HepG2 (cell line): ENCODE data around the gene C1QTNF5. TPM values are rescaled to one million over a fixed set of nuclear protein-coding genes. Genes with fewer than 3 reads are reported as not detected.

Experiments used
- ATAC-seq: fragments of 200-7000 bp; cut with Tn5 transposase; 3 replicates; pipeline ENCODE4 v1.9.1; 2020; ENCODE audit warnings: mild to moderate bottlenecking, moderate library complexity
- BruUV-seq: library from RNA; stranded (reverse); fragments of 400-500 nt; replicated peaks from 2 replicates; lab custom pipeline; 2021; lab: Mats Ljungman, UMichigan
- CTCF ChIA-PET: fragments of 300-600 bp; formaldehyde crosslinking; extraction: SDS; loops from one replicate; lab custom pipeline; 2021; ENCODE audit warnings: low total read pairs, inconsistent platforms, low intra/inter-chr PET ratio; lab: Yijun Ruan, JAX
- POLR2A ChIA-PET: fragments of 350-600 bp; sonication (Branson Sonifier 250); formaldehyde crosslinking; loops from one replicate; lab custom pipeline; 2020; ENCODE audit warnings: antibody characterized with exemption, inconsistent platforms; lab: Yijun Ruan, JAX
- DNase-seq: peaks from one replicate; pipeline ENCODE4 v3.0.0-alpha.2; 2015; ENCODE audit warnings: low spot score
- FAIRE-seq: peaks from 3 replicates; lab custom pipeline; 2011; peaks lifted over from hg19 to GRCh38; lab: Jason Lieb, UNC
- H2AFZ ChIP-seq: one replicate; pipeline ENCODE4 v1.6.1; 2011; ENCODE audit warnings: low read length, inconsistent platforms
- H3K27ac ChIP-seq: fragments of 300-600 bp; 3 replicates; pipeline ENCODE4 v1.8.0; 2011; ENCODE audit warnings: mixed run types, mild to moderate bottlenecking, mixed read lengths, low read length, inconsistent platforms; ENCODE audit not compliant: insufficient read depth; ENCODE audit errors: extremely low read length
- H3K27me3 ChIP-seq, 2 experiments: fragments of 200-600 bp in 1 of 2; 2 replicates in 1 of 2; 3 replicates in 1 of 2; pipeline versions ENCODE4 v1.6.0 to v1.8.0; 2011; ENCODE audit warnings: low read length in 2 of 2, mild to moderate bottlenecking in 2 of 2, moderate library complexity in 2 of 2, inconsistent platforms in 1 of 2; ENCODE audit not compliant: insufficient read depth in 2 of 2, control insufficient read depth in 1 of 2
- H3K36me3 ChIP-seq, 2 experiments: fragments of 200-600 bp in 1 of 2; replicated peaks in 1 of 2; 2 replicates in 1 of 2; 3 replicates in 1 of 2; pipeline versions ENCODE4 v1.5.1 to v1.8.0; 2011; ENCODE audit warnings: low read length in 2 of 2, inconsistent platforms in 1 of 2; ENCODE audit not compliant: insufficient read depth in 2 of 2, control insufficient read depth in 1 of 2
- H3K4me1 ChIP-seq: 2 replicates; pipeline ENCODE4 v1.5.1; 2012; ENCODE audit warnings: low read length, inconsistent platforms; ENCODE audit not compliant: insufficient read depth
- H3K4me2 ChIP-seq: 2 replicates; pipeline ENCODE4 v1.6.0; 2011; ENCODE audit warnings: low read depth, low read length, inconsistent platforms
- H3K4me3 ChIP-seq, 3 experiments: fragments of 200-600 bp in 1 of 3; sonication (generic), shearing (Covaris generic) in 1 of 3; replicated peaks in 1 of 3; 2 replicates each; pipeline ENCODE4 v1.5.1; 2011 to 2016; ENCODE audit warnings: low read length in 3 of 3, inconsistent platforms in 2 of 3, low read depth in 2 of 3, mild to moderate bottlenecking in 2 of 3, control low read depth in 1 of 3, mixed read lengths in 1 of 3; ENCODE audit not compliant: insufficient read depth in 1 of 3
- H3K79me2 ChIP-seq: one replicate; pipeline ENCODE4 v1.6.1; 2011; ENCODE audit warnings: low read length, inconsistent platforms; ENCODE audit not compliant: insufficient read depth
- H3K9ac ChIP-seq: 2 replicates; pipeline ENCODE4 v1.6.0; 2011; ENCODE audit warnings: mild to moderate bottlenecking, low read depth, low read length, inconsistent platforms; ENCODE audit not compliant: insufficient read depth
- H3K9me3 ChIP-seq: 2 replicates; pipeline ENCODE4 v1.5.1; 2012; ENCODE audit warnings: mild to moderate bottlenecking, low read length
- H4K20me1 ChIP-seq: 2 replicates; pipeline ENCODE4 v1.6.0; 2011; ENCODE audit warnings: inconsistent platforms, mild to moderate bottlenecking, low read length, moderate library complexity; ENCODE audit not compliant: insufficient read depth
- CEBPB ChIP-seq: IDR thresholded peaks from 2 replicates; pipeline ENCODE4 v1.6.1; 2011; ENCODE audit warnings: low read depth, low read length, improper control_type of control experiment, borderline replicate concordance
- CTCF ChIP-seq: sonication (generic); formaldehyde crosslinking; IDR thresholded peaks from 2 replicates; pipeline ENCODE4 v1.5.0; 2020; ENCODE audit warnings: mild to moderate bottlenecking, missing genetic modification reagents, moderate library complexity
- GTF2F1 ChIP-seq: fragments of 150-350 bp; IDR thresholded peaks from 2 replicates; pipeline ENCODE4 v1.6.1; 2014; ENCODE audit warnings: low read length
- MAF1 ChIP-seq: sonication (generic); formaldehyde crosslinking; IDR thresholded peaks from 2 replicates; pipeline ENCODE4 v1.5.0; 2020; ENCODE audit warnings: missing genetic modification reagents, borderline replicate concordance
- PCBP1 ChIP-seq: fragments of 200-400 bp; formaldehyde crosslinking; IDR thresholded peaks from 2 replicates; pipeline ENCODE4 v1.6.1; 2017; ENCODE audit warnings: mild to moderate bottlenecking, low read depth, low read length, borderline replicate concordance
- POGK ChIP-seq: sonication (generic); formaldehyde crosslinking; conservative IDR thresholded peaks from 2 replicates; pipeline ENCODE4 v1.8.0; 2022; ENCODE audit warnings: mild to moderate bottlenecking, moderate library complexity, missing genetic modification reagents
- TARDBP ChIP-seq: sonication (generic); formaldehyde crosslinking; IDR thresholded peaks from 2 replicates; pipeline ENCODE4 v1.8.0; 2022; ENCODE audit warnings: mild to moderate bottlenecking, missing genetic modification reagents
- ZNF614 ChIP-seq: IDR thresholded peaks from 2 replicates; pipeline ENCODE4 v1.6.1; 2018; ENCODE audit warnings: missing biosample characterization, missing genetic modification reagents, inconsistent platforms, borderline replicate concordance
- ZNF724P ChIP-seq: sonication (generic); formaldehyde crosslinking; IDR thresholded peaks from 2 replicates; pipeline ENCODE4 v1.8.0; 2022; ENCODE audit warnings: missing genetic modification reagents, borderline replicate concordance
- WGBS: methylation state at CpG from one replicate; pipeline ENCODE4 v1.1.6; 2017; ENCODE audit warnings: low lambda C conversion rate; 5-methylcytosine and 5-hydroxymethylcytosine counted together
- in situ Hi-C: cut with HindIII; loops from 2 replicates; pipeline ENCODE4 v1.10.0; 2017; ENCODE audit warnings: low pct_unique_long_range_greater_than_20kb; ENCODE audit not compliant: extremely low pct_ligation_motif_present
- intact Hi-C: fragments of 100-400 bp; cut with micrococcal nuclease; formaldehyde crosslinking; loops from one replicate; pipeline ENCODE4 v1.10.0; 2022; ENCODE audit not compliant: unreplicated experiment
- polyA plus RNA-seq, 8 experiments: library from polyadenylated mRNA; depleted of rRNA in 3 of 8; stranded (reverse) in 7 of 8; unstranded in 1 of 8; fragments of >200 nt; fragmentation: Illumina TruSeq in 4 of 8; extraction: Trizol in 4 of 8; gene quantifications; 2 replicates each; pipeline versions ENCODE4 v1.2.1 to v1.2.3, GENCODE V29; 2011 to 2016; ENCODE audit warnings: low read depth in 4 of 8, missing spikeins in 1 of 8, mixed read lengths in 1 of 8; ENCODE audit not compliant: insufficient read depth in 1 of 8
- total RNA-seq, 5 experiments: library from RNA; depleted of rRNA; stranded (reverse); fragments of >200 nt; fragmentation: Illumina TruSeq; extraction: Trizol; gene quantifications; 2 replicates each; pipeline ENCODE4 v1.2.3, GENCODE V29; 2016; ENCODE audit warnings: low read depth in 1 of 5

Gene C1QTNF5
- total and polyA plus RNA-seq, 2 of the 13 experiments (the other 11 are each of a cell fraction or from before 2014, with no cell fraction given) = 0.86 to 1.2 TPM

- ATAC-seq (no peak), FAIRE-seq (no peak), DNase-seq (no peak)
- Histone ChIP-seq H3K4me2 (no peak overlapping the region), H3K9ac (no peak overlapping the region), H3K79me2 (no peaks in the 10 kb centered on the region), H3K4me3 (no peak overlapping the region), H2AFZ (no peak overlapping the region), H4K20me1 (no peaks in the 10 kb centered on the region), H3K27ac (no peak overlapping the region), H3K9me3 (no peaks in the 10 kb centered on the region), H3K36me3 (peaks cover 3% of the 10 kb centered on the region in 2 experiments; a peak in 2 of 5 replicates), H3K4me1 (peaks cover 22% of the 10 kb centered on the region), H3K27me3 (no peaks in the 10 kb centered on the region)
- no TSS peak for BruUV-seq
- in situ Hi-C loops (no loop called here), intact Hi-C loops (no loop called here)
- 91% methylated on average over 3 of the region's 5 CpGs for WGBS
- ChIA-PET POLR2A (interaction anchor here (1.1 to 2.8 kb wide), 3 partner anchors 9 to 11 kb away, joined by 3 to 9 read pairs (median 6); partner anchors contain the start of gene MCAM), CTCF (no interaction called here)
- TF ChIP-seq PCBP1 = no peak
- no peak for TF ChIP-seq MAF1 (CRISPR knock-in tag)
- no peak for TF ChIP-seq POGK (CRISPR knock-in tag)
- TF ChIP-seq TARDBP = no peak
- TF ChIP-seq GTF2F1 = no peak
- no peak for TF ChIP-seq ZNF724P
Measured at GRCh38 chr11:119307974-119308373, 32.7 kb downstream of the C1QTNF5 start.

- CTCF ChIA-PET = no interaction called here
- Histone ChIP-seq H3K27ac (no peak overlapping the region), H3K36me3 (peaks cover 3% of the 10 kb centered on the region in 2 experiments; a peak in 3 of 5 replicates), H3K9me3 (no peaks in the 10 kb centered on the region), H3K9ac (no peak overlapping the region), H3K4me1 (peaks cover 22% of the 10 kb centered on the region), H3K4me2 (no peak overlapping the region), H2AFZ (no peak overlapping the region), H3K79me2 (no peaks in the 10 kb centered on the region), H4K20me1 (no peaks in the 10 kb centered on the region), H3K27me3 (no peaks in the 10 kb centered on the region), H3K4me3 (no peak overlapping the region)
- in situ Hi-C loops (no loop called here), intact Hi-C loops (no loop called here)
- TF ChIP-seq CEBPB (peak; percentile 14; the same call in 1 of the 2 replicates), CTCF (peak; percentile 28; the same call in 1 of the 2 replicates), ZNF614 (CRISPR knock-in tag) (no peak)
- DNase-seq = no peak
- peak; percentile 21 for FAIRE-seq
- 50% methylated on average over 1 of the region's 1 CpG for WGBS
- ATAC-seq = peak; percentile 21; the same call in 1 of the 3 replicates
- POLR2A ChIA-PET = interaction anchor here (1.0 to 2.8 kb wide), 3 partner anchors 10 to 69 kb away, joined by 3 to 9 read pairs (median 6); partner anchors contain the start of gene MCAM
- BruUV-seq = no TSS peak
Measured at GRCh38 chr11:119307219-119307618, 33.5 kb downstream of the C1QTNF5 start.
